Measurements from ENCODE around the gene ATP2A2.
"Not testable (repeated sequence)": the region's sequence is repeated elsewhere in the genome, so short reads cannot be mapped to it uniquely, and the experiment has no call there.

ATP2A2 gene

DNA sequence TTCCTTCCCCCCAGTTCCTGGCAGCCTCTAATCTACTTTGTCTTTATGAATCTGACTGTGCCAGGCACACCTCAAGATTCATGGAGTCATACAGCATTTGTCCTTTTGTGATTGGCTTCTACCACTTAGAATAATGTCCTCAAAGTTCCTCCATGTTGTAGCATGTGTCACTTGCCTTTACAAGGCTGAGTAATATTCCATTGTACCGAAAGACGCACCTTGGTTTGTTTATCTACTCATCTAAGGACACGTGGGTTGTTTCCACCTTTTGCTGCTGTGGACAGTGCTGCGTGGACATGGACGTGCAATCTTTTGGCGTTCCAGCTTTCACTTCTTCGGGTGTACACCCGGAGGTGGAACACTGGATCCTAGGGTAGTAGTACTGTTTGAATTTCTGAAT, 88.9 kb downstream of the ATP2A2 start:
- DNase-seq (ENCODE audit: low read depth), result no peak

GRCh38 chr12:110370732-110371231, 89.7 kb downstream of the ATP2A2 start:
- DNase-seq (ENCODE audit: low read depth), result no peak

- no peak for DNase-seq (ENCODE audit: low read depth)
Observed at GRCh38 chr12:110371408-110372055, 90.5 kb downstream of the ATP2A2 start.

DNA sequence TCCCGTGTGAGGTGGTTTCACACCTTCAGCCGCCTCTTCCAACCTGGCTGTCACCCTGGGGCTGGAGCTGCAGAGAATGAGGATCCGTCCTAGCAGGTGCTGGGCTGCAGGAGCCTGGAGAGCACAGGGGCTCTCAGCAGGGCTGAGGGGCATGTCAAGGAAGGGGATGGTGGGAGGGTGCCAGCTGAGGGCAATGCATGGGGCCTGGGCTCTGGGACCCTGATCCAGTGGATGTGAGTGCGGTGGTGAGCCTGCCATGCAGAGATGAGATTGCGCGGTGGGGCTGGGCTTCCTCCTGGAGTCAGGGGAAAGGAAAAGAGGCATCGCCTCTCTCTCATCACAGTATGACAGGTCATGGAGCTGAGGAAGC, 91.0 kb downstream of the ATP2A2 start:
- DNase-seq (ENCODE audit: low read depth), result no peak

DNA sequence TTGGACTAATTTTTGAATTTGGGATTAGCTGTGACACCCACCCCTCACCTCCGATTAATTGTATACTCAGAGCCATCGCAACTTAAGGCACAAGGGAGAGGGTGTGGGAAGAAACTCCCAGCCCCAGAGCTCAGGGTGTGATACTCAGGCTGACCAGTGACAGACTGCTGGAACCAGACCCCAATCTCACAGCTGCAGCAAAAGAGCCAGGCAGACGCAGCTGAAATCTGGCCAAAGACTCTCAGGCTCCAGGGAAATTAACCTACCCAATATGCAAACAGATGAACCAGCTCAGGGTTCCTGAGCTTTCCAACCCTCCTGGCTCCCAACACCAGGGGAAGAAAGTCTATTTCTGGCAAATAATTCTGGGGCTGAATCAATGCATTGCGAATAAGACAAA, 92.0 kb downstream of the ATP2A2 start:
- DNase-seq (ENCODE audit: low read depth), result no peak

DNA sequence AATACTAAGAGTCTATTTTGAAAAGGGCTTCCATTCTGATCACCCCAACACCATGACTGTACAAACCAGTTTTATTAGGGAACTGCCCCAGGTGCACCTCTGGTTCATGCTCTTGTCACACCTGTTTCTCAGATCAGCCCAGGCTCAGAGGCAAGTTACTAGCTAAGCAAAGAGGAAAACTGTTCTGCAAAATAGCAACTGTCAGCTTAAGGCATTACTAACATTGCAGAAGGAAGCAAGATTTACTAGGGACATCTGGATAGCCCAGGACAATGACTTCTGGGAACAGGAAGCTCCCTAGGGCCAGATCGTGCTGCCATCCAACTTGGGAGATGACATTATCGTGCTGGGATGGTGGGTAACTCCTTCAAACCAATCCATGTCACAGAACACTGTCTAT, 92.4 kb downstream of the ATP2A2 start:
- no peak for DNase-seq (ENCODE audit: low read depth)

- DNase-seq (ENCODE audit: low read depth), result no peak
Observed at GRCh38 chr12:110373962-110374611, 93.0 kb downstream of the ATP2A2 start.

GRCh38 chr12:110378131-110378790, 97.2 kb downstream of the ATP2A2 start:
- DNase-seq (ENCODE audit: low read depth), result not testable (repeated sequence)

GRCh38 chr12:110379197-110379596, 98.2 kb downstream of the ATP2A2 start:
- peak; percentile 84 for DNase-seq (ENCODE audit: low read depth)

DNA sequence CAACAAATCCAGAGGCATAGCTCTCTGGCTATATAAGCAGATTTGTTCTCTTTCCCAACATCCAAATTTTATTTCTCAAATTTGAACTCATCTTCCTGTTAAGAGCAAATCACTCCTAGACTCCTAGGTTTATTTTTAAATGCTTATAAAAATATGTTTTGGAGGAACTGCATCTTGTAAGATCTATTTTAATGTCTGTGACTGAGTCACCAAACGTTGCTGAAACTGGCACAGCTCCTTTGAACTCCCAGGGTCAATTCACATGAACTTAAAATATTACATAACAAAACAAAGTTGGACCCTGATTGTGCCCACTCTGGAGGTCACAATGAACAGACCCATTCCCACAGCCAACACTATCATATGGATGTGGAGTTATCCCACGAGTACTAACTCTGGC, 98.6 kb downstream of the ATP2A2 start:
- DNase-seq (ENCODE audit: low read depth), result peak; percentile 17

DNA sequence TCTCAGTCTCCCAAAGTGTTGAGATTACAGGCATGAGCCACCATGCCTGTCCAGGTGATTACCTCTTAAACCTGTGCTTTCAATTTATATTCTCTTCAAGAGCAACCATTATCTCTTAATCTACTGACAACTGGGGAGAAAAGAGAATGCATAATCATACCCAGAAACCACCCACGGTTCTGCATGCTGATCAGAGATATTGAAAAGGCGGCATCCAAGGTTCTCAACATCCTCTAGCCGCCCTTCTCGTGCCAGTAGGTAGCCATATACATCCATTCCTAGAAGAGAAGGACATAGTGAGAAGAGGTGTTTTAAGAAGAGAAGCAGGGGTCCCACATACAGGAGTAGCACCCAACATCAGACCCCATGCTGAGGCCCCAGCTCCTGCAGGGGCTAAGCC, 101.6 kb downstream of the ATP2A2 start:
- DNase-seq (ENCODE audit: low read depth), result no peak
